Measurements from ENCODE around the gene TTLL11.

- no peak for TF ChIP-seq CTCF (IDR thresholded peaks at IDR 0.05)
- TF ChIP-seq POLR2A (IDR thresholded peaks at IDR 0.05): no peak
Measured at GRCh38 chr9:121862371-121863332, 230.5 kb downstream of the TTLL11 start.
